Measurements from ENCODE around the gene MICU1. TPM values are rescaled to one million over a fixed set of nuclear protein-coding genes. Genes with fewer than 3 reads are reported as not detected.
"Not testable (repeated sequence)": the region's sequence is repeated elsewhere in the genome, so short reads cannot be mapped to it uniquely, and the experiment has no call there.

The MICU1 gene
- total and polyA plus RNA-seq, 7 donors: 29.4 to 53.5 (median 33.9) TPM

- Histone ChIP-seq H3K27ac (no peak overlapping the region), H3K36me3 (no peaks in the 10 kb centered on the region), H3K4me3 (no peak overlapping the region), H3K4me1 (no peaks in the 10 kb centered on the region), H3K9me3 (no peaks in the 10 kb centered on the region), H3K27me3 (no peaks in the 10 kb centered on the region)
- intact Hi-C loops (cut with DNase I): no loop called here
- TF ChIP-seq CTCF (IDR thresholded peaks at IDR 0.05): no peak
- TF ChIP-seq POLR2AphosphoS5 (IDR thresholded peaks at IDR 0.05): no peak
- no peak for TF ChIP-seq EP300 (IDR thresholded peaks at IDR 0.05)
- TF ChIP-seq POLR2A (IDR thresholded peaks at IDR 0.05): no peak
- 93 to 98% methylated on average over 1 of the region's 1 CpG for WGBS, 2 donors
- no peak for DNase-seq
Observed at GRCh38 chr10:72648301-72648700, 22.4 kb upstream of the MICU1 start.

GRCh38 chr10:72646971-72647370 lies 21.1 kb upstream of the MICU1 start:
- H3K27ac ChIP-seq; H3K4me1 ChIP-seq; H3K36me3 ChIP-seq; intact Hi-C loops (cut with DNase I); DNase-seq; H3K27me3 ChIP-seq; H3K4me3 ChIP-seq; H3K9me3 ChIP-seq: not testable (repeated sequence)
- WGBS, 2 donors: 88 to 97% methylated on average over 3 of the region's 3 CpGs

- no peaks in the 10 kb centered on the region for H3K9me3 ChIP-seq
- no peaks in the 10 kb centered on the region for H3K36me3 ChIP-seq
- no peak overlapping the region for H3K27ac ChIP-seq
- intact Hi-C loops (cut with DNase I): no loop called here
- H3K27me3 ChIP-seq: no peaks in the 10 kb centered on the region
- 94 to 96% methylated on average over 2 of the region's 2 CpGs for WGBS, 2 donors
- DNase-seq: no peak
- no peaks in the 10 kb centered on the region for H3K4me1 ChIP-seq
- TF ChIP-seq EP300 (IDR thresholded peaks at IDR 0.05): no peak
- TF ChIP-seq POLR2A (IDR thresholded peaks at IDR 0.05): no peak
- TF ChIP-seq CTCF (IDR thresholded peaks at IDR 0.05): no peak
- TF ChIP-seq POLR2AphosphoS5 (IDR thresholded peaks at IDR 0.05): no peak
- no peak overlapping the region for H3K4me3 ChIP-seq
Observed at GRCh38 chr10:72645263-72645858, 19.5 kb upstream of the MICU1 start.

GRCh38 chr10:72642318-72642717 lies 16.4 kb upstream of the MICU1 start:
- 93 to 97% methylated on average over 5 of the region's 5 CpGs for WGBS, 2 donors
- TF ChIP-seq CTCF (IDR thresholded peaks at IDR 0.05) (no peak), POLR2A (IDR thresholded peaks at IDR 0.05) (no peak), POLR2AphosphoS5 (IDR thresholded peaks at IDR 0.05) (no peak), EP300 (IDR thresholded peaks at IDR 0.05) (no peak)
- H3K27ac ChIP-seq: no peak overlapping the region
- H3K4me3 ChIP-seq: no peak overlapping the region
- no peaks in the 10 kb centered on the region for H3K27me3 ChIP-seq
- DNase-seq: no peak
- intact Hi-C loops (cut with DNase I): no loop called here
- H3K4me1 ChIP-seq: peaks cover 0 to 6% (median 5%) of the 10 kb centered on the region in 4 donors
- H3K36me3 ChIP-seq: no peaks in the 10 kb centered on the region
- no peaks in the 10 kb centered on the region for H3K9me3 ChIP-seq

- DNase-seq: no peak
- peaks cover 0 to 10% (median 9%) of the 10 kb centered on the region in 4 donors for H3K4me1 ChIP-seq
- H3K27ac ChIP-seq: no peak overlapping the region
- no peaks in the 10 kb centered on the region for H3K27me3 ChIP-seq
- H3K36me3 ChIP-seq: no peaks in the 10 kb centered on the region
- WGBS, 2 donors: 81 to 89% methylated on average over 5 of the region's 5 CpGs
- TF ChIP-seq EP300 (IDR thresholded peaks at IDR 0.05) (no peak), POLR2A (IDR thresholded peaks at IDR 0.05) (no peak), POLR2AphosphoS5 (IDR thresholded peaks at IDR 0.05) (no peak), CTCF (IDR thresholded peaks at IDR 0.05) (no peak)
- H3K4me3 ChIP-seq: no peak overlapping the region
- intact Hi-C loops (cut with DNase I): no loop called here
- H3K9me3 ChIP-seq: no peaks in the 10 kb centered on the region
Observed at GRCh38 chr10:72639441-72639873, 13.6 kb upstream of the MICU1 start.

Measured in sigmoid colon (tissue), 7 donors.